Vein endothelial cell (primary cell): ENCODE data around the gene ITGA4. TPM values are rescaled to one million over a fixed set of nuclear protein-coding genes. Genes with fewer than 3 reads are reported as not detected.

ENCODE experiments used
- total RNA-seq: library from RNA; depleted of rRNA; stranded (reverse); fragments of >200 nt; gene quantifications from 2 replicates; pipeline ENCODE4 v1.2.3, GENCODE V29; 2012

Gene ITGA4
- total RNA-seq, result 5.4 and 6.2 TPM in 2 replicates

DNA sequence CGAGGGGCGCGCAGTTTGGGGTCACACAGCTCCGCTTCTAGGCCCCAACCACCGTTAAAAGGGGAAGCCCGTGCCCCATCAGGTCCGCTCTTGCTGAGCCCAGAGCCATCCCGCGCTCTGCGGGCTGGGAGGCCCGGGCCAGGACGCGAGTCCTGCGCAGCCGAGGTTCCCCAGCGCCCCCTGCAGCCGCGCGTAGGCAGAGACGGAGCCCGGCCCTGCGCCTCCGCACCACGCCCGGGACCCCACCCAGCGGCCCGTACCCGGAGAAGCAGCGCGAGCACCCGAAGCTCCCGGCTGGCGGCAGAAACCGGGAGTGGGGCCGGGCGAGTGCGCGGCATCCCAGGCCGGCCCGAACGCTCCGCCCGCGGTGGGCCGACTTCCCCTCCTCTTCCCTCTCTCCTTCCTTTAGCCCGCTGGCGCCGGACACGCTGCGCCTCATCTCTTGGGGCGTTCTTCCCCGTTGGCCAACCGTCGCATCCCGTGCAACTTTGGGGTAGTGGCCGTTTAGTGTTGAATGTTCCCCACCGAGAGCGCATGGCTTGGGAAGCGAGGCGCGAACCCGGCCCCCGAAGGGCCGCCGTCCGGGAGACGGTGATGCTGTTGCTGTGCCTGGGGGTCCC is at the start of gene ITGA4:
ITGA4 (plus strand) TSS at position 266 of the 620 bp plus-strand sequence; CDS start at position 535, 269 bp downstream.

Other genes with a start within 250 kb of the ITGA4 start
- gene CERKL, start 199.7 kb downstream of the ITGA4 start, total RNA-seq, result not detected in 2 replicates
- not detected in 2 replicates for gene NEUROD1, start 223.1 kb downstream of the ITGA4 start, total RNA-seq